ENCODE data around the gene UQCR11. TPM values are rescaled to one million over a fixed set of nuclear protein-coding genes. Genes with fewer than 3 reads are reported as not detected.
"Not testable (repeated sequence)": the region's sequence is repeated elsewhere in the genome, so short reads cannot be mapped to it uniquely, and the experiment has no call there.

The UQCR11 gene
- total RNA-seq, 2 experiments from 2014 or later: 229 to 244 TPM

DNA sequence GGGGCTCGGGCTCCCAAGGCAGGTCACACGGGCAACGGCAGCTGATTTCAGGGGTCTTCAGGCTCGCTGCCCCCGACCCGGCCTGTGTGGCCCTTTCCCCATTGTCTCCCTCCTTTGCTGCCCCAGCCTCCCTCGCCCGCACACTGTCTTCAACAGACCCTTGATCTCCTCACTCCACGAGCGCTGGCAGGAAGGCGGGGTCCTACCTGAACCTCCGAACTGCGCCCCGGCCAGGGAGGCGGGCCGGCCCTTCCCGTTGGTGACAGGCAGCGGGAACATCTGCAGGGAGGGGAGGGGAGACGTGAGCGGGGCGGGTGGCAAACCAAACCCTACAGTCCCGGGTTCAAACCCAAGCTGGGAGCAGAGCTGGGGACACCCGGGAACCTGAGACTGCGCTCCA is 40.9 kb upstream of the UQCR11 start:
- peaks cover 20% of the 10 kb centered on the region for H3K4me1 Mint-ChIP-seq
- DNase-seq: no peak
- H3K4me3 Mint-ChIP-seq: no peak overlapping the region
- H3K27me3 Mint-ChIP-seq: no peaks in the 10 kb centered on the region
- peaks cover 8% of the 10 kb centered on the region for H3K36me3 Mint-ChIP-seq
- H3K9me3 Mint-ChIP-seq: no peaks in the 10 kb centered on the region
- H3K27ac Mint-ChIP-seq: no peak overlapping the region

DNA sequence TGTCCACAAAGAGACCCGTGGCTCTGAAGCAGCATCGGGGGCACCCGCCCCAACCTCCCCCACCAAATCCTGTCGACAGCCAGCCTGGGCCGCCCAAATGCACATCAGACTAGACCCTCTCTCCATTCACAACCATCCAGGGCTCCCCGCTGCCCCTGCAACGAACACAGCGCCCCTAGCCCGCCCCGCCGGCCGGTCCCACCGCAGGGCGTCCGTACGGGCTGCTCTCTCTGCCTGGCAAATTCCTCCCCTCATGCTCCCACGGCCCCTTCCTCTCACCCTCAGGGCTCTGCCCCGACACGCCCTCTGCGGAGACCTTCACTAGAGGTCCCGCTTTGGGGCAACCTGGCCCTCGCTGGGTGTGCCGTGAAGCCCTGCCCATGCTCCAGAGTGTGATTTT is 40.0 kb upstream of the UQCR11 start:
- Mint-ChIP-seq H3K4me1 (peaks cover 14% of the 10 kb centered on the region), H3K27me3 (no peaks in the 10 kb centered on the region), H3K27ac (no peak overlapping the region), H3K9me3 (no peaks in the 10 kb centered on the region), H3K4me3 (no peak overlapping the region), H3K36me3 (peaks cover 6% of the 10 kb centered on the region)
- DNase-seq: no peak

DNA sequence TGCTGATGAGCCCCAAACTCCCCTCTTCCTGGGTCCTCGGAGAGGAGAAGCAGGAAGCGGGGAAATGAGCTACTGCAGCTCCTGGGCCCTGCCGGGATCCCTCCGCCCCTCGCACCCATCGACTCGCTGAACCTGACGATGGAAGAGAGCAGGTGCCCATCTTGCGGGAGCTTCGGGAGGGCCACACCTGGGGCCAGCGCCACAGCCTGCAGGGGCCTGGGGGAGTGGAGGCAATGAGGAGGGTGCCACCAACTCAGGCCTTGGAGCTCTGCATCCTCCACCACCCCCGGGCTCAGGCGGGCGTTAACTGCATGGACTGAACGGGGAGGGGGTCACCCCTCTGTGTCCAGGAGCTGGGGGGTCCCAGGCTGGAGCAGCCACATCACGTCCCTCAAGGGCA is 38.8 kb upstream of the UQCR11 start:
- H3K9me3 Mint-ChIP-seq: no peaks in the 10 kb centered on the region
- H3K4me3 Mint-ChIP-seq: no peak overlapping the region
- peaks cover 4% of the 10 kb centered on the region for H3K4me1 Mint-ChIP-seq
- peaks cover 7% of the 10 kb centered on the region for H3K36me3 Mint-ChIP-seq
- DNase-seq: no peak
- H3K27me3 Mint-ChIP-seq: no peaks in the 10 kb centered on the region
- no peak overlapping the region for H3K27ac Mint-ChIP-seq

DNA sequence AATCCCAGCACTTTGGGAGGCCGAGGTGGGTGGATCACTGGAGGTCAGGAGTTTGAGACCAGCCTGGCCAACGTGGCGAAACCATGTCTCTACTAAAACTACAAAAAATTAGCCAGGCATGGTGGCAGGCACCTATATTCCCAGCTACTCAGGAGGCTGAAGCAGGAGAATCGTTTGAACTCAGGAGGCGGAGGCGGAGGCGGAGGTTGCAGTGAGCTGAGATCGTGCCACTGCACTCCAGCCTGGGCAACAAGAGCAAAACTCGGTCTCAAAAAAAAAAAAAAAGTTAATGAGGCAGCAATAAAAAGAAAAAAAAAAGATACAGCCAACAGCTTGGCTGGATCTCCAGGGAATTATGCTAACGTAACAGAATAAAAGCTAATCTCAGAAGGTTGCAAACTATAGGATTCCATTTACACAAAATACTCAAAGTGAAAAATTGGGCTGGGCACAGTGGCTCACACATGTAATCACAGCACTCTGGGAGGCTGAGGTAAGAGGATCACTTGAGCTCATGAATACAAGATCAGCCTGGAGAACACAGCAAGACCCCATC is 35.7 kb upstream of the UQCR11 start:
- peaks cover 11% of the 10 kb centered on the region for H3K36me3 Mint-ChIP-seq
- H3K4me3 Mint-ChIP-seq, H3K9me3 Mint-ChIP-seq: not testable (repeated sequence)

DNA sequence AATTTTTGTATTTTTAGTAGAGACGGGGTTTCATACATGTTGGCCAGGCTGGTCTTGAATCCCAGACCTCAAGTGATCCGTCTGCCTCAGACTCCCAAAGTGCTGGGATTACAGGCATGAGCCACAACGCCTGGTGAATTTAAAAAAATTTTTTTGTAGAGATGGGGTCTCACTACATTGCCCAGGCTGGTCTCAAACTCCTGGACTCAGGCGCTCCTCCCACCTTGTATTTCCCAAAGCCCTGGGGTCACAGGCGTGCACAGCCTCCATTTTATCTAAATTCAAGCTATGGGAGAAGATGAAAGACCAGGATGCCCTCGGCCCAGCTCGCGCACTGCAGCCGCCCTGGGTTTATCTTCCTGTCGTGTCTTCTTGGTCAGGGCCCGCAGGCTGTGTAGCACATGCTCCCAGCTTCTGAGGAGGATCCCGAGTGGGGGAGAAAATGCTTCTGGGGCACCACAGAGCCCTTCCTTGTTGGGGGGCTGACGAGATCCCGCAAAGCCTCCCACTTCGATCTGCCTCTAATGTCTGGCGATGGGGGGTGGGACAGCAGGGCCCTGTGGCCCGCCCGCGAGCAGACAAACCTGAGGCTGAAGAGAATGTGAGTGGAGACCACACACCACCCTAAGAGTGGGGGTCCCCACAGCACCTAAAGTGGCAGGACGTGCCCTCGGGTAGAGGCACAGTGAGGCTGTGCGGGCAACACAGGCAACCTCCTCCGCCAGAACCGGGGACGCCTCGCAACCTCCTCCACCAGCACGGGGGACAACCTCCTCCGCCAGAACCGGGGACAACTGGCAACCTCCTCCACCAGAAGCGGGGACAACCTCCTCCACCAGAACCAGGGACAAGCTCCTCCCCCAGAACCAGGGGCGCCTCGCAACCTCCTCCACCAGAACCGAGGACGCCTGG is 31.3 kb upstream of the UQCR11 start:
- peaks cover 3% of the 10 kb centered on the region for H3K4me1 Mint-ChIP-seq
- no peaks in the 10 kb centered on the region for H3K9me3 Mint-ChIP-seq
- no peak overlapping the region for H3K27ac Mint-ChIP-seq
- no peaks in the 10 kb centered on the region for H3K27me3 Mint-ChIP-seq
- no peak for DNase-seq
- no peak overlapping the region for H3K4me3 Mint-ChIP-seq
- peaks cover 17% of the 10 kb centered on the region for H3K36me3 Mint-ChIP-seq

More for the DNA sequence above, 35.7 kb upstream of the UQCR11 start:
- not testable (repeated sequence) for DNase-seq, H3K27me3 Mint-ChIP-seq, H3K27ac Mint-ChIP-seq, H3K4me1 Mint-ChIP-seq

DNA sequence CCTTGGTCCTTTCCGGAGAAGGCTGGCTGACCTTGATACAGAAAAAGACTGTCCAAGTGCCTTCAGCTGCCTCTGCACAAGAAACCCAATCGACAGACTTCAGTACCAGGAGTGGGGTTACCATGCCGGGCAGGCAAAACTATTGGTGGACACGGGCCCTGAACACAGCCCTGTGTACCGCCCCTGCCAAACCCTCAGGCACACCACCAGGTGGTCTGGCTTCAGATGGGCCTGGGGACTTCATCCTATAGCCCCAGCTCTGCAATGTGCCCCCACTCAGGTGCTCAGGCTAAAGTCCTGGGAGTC is 29.6 kb upstream of the UQCR11 start:
- H3K36me3 Mint-ChIP-seq: peaks cover 17% of the 10 kb centered on the region
- no peak overlapping the region for H3K4me3 Mint-ChIP-seq
- no peaks in the 10 kb centered on the region for H3K27me3 Mint-ChIP-seq
- DNase-seq: no peak
- no peaks in the 10 kb centered on the region for H3K9me3 Mint-ChIP-seq
- H3K27ac Mint-ChIP-seq: no peak overlapping the region
- peaks cover 3% of the 10 kb centered on the region for H3K4me1 Mint-ChIP-seq

DNA sequence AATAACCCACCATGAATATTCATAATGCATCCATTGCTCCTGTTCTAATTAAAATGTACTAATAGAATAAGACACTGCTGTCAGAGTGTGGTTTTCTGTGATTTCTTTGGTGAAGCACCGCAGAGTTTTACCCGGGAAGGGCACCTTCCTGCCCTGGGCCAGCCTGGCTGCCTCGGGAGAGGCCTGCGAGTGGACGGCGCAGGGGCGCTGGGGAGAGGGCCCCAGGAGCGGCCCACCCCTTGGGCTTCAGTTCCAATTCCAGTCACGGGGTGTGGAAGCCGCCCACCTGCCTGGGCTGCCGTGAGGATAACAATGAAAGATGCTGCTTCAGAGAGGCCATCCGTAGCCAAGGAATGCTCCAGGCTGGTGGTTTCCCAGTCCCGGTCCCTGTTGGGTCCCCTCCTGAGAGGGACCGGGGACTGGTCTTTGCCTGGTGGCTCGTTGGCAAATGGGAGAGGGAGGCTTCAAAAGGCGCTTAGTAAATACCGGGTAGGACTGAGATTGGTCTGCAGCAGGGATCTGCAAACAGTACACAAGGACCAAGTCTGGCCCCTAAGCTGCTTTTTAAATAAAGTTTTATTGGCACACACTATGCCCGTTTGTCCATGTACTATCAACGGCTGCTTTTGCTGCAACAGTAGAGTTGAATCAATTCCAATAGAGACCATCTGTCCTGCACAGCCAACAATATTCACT is 29.1 kb upstream of the UQCR11 start:
- no peaks in the 10 kb centered on the region for H3K9me3 Mint-ChIP-seq
- DNase-seq: no peak
- peaks cover 2% of the 10 kb centered on the region for H3K4me1 Mint-ChIP-seq
- no peak overlapping the region for H3K27ac Mint-ChIP-seq
- H3K36me3 Mint-ChIP-seq: peaks cover 14% of the 10 kb centered on the region
- H3K27me3 Mint-ChIP-seq: no peaks in the 10 kb centered on the region
- H3K4me3 Mint-ChIP-seq: no peak overlapping the region

DNA sequence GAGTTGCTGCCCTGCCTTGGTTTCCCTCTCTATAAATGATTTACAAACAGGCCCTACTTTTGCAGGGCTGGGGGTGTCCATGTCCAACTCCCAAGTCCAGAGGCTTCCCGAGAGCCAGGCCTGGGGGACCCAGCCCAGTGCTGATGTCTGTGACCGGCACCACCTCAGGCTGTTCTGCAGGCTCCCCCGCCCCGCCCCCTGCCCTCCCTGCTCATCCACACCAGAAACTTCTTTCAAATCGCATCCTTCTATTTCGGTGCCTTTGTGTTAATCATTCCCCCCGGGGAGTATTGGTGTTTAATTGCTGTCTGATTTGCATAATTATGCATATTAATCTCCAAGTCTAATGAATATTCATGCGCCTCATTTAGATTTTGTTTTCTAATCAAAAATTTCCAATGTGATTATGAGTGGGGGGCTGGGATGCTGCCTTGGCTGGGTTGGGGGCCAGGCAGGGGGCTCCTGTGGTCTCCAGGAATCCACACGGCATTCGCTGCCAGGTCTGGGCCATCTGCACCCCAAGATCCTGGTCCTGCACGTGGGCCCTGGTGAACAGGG is 28.1 kb upstream of the UQCR11 start:
- peaks cover 8% of the 10 kb centered on the region for H3K36me3 Mint-ChIP-seq
- no peaks in the 10 kb centered on the region for H3K27me3 Mint-ChIP-seq
- no peak overlapping the region for H3K27ac Mint-ChIP-seq
- no peaks in the 10 kb centered on the region for H3K9me3 Mint-ChIP-seq
- no peak for DNase-seq
- no peak overlapping the region for H3K4me3 Mint-ChIP-seq
- H3K4me1 Mint-ChIP-seq: peaks cover 2% of the 10 kb centered on the region

DNA sequence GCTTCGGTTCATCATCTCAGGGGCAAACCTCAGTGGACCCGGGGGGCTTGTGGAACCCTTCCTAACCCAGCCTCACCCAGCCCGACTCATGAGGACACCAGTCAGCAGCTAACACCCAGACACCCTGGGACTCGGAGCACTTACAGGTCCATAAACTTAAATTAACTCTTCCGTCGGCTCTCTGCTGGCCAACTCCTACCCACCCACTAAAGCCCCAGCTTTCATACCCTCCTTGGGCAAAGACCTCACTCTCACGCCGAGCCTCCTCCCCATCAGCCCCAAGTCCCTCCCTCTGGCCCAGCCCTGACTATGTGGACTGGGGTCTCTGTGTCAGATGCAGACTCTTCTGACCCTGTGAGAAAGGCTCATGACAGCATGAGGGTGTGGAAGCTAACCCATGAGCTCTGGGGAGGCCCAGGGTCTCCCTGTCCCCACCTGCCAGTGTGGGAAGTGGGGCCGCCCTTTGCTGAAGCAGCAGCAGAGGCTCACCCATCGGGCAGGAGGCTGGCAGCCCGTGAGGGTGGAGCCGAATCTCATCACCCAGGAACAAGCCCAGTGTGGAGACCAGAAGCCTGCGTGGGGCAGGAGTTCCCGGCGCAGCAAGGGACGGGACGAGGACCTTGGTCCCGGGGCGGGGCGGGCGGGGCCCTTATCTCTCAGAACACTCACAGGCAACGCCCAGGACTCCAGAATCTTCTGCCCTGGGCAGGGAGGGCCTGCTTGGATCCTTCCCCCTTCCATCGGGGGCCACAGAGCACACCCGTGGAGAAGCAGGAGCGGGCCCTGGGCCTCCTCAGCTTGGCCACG is 27.4 kb upstream of the UQCR11 start:
- Mint-ChIP-seq H3K27ac (no peak overlapping the region), H3K36me3 (peaks cover 6% of the 10 kb centered on the region), H3K4me3 (no peak overlapping the region), H3K4me1 (peaks cover 2% of the 10 kb centered on the region), H3K27me3 (no peaks in the 10 kb centered on the region), H3K9me3 (no peaks in the 10 kb centered on the region)
- no peak for DNase-seq

DNA sequence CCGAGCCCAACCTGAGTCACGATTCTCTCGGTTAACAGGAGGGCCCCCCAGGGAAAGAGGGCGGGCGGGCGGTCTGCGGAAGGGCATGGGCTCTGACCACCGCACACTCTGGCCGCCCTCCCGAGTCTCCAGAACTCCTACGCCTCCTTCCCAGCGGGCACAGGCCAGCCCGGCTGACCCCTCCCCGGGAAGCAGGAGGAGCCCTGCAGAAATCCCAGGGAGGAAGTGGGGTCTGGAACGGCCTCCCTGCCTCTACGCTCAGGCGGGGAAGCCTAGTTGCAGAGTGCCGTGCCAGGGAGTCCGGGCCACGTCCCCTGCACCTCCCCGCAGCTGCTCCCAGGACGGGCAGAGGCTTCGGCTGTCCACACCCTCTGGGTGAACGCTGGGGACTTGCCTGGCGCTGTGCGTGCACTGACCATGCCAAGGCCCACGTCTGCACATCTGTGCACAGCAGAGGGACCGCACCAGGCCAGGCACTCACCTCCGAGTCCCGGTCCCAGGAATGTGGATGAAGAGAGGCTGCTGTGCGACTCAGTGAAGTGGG is 26.4 kb upstream of the UQCR11 start:
- no peaks in the 10 kb centered on the region for H3K9me3 Mint-ChIP-seq
- no peak overlapping the region for H3K4me3 Mint-ChIP-seq
- no peak for DNase-seq
- no peaks in the 10 kb centered on the region for H3K27me3 Mint-ChIP-seq
- peaks cover 6% of the 10 kb centered on the region for H3K36me3 Mint-ChIP-seq
- H3K4me1 Mint-ChIP-seq: peaks cover 2% of the 10 kb centered on the region
- H3K27ac Mint-ChIP-seq: no peak overlapping the region

DNA sequence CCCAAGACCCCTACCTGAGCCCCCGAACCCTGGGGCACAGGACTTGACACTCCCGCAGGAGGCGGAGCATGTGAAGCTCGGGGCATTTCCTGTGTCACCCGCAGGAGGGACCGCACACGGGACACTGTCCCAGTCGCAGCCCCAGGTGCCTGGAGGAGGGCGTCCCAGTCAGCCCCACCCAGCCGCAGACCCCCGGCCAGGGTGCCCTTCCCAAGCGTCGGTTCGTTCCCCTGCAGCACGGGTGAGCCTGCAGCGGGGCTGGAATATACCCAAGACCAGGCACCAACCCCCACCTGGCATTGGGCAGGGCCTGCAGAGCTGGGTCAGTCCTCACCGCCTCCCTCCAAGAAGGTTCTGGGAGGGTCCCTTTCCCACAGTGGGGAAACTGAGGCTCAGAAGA is 25.5 kb upstream of the UQCR11 start:
- Mint-ChIP-seq H3K27ac (no peak overlapping the region), H3K9me3 (no peaks in the 10 kb centered on the region), H3K4me1 (peaks cover 2% of the 10 kb centered on the region), H3K36me3 (peaks cover 4% of the 10 kb centered on the region), H3K27me3 (no peaks in the 10 kb centered on the region), H3K4me3 (no peak overlapping the region)
- no peak for DNase-seq

DNA sequence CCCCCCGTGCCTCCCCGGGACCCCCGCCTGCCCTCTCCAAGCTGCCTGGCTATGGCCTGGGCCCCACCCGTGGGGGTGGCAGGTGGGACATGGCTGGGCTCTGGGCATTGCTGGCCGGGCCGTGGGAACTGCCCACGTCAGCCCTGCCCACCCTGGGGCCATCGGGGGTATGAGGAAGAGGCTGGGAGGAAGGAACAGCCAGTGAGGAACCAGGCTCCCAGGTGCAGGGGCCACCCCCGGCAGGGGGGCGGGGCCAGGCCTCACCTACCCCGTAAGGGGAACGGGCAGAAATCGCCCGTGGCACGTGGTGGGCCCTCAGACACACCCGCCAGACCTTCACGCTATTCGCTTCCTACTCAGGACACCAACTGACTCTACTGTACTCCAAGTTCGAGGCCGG is 24.8 kb upstream of the UQCR11 start:
- H3K27ac Mint-ChIP-seq: no peak overlapping the region
- H3K36me3 Mint-ChIP-seq: no peaks in the 10 kb centered on the region
- no peak for DNase-seq
- no peaks in the 10 kb centered on the region for H3K27me3 Mint-ChIP-seq
- peaks cover 2% of the 10 kb centered on the region for H3K4me1 Mint-ChIP-seq
- no peaks in the 10 kb centered on the region for H3K9me3 Mint-ChIP-seq
- H3K4me3 Mint-ChIP-seq: no peak overlapping the region

DNA sequence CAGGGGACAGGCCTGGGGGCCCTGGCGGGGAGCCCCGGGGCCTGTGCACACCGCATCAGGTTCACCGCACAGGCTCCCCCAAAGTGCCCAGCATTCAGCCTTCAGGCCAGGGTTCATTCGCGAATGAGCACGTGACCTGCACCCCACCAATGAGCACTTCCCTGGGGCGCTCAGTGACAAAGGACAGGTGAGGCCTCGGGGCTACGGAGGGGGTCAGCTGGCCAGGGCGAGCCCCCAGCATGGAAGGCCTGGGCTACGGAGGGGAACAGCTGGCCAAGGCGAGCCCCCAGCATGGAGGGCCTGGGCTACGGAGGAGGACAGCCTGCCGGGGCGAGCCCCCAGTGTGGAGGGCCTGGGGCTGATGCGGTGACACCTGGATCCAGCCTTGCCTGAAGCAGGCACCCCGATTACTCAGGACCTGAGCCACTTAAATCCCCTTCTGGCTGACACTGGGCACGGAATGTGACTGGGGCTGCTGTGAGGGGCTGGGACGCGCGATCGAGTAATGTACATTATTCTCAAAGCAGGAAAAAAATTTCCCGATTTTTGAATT is 24.1 kb upstream of the UQCR11 start:
- DNase-seq: no peak
- no peaks in the 10 kb centered on the region for H3K36me3 Mint-ChIP-seq
- peaks cover 2% of the 10 kb centered on the region for H3K4me1 Mint-ChIP-seq
- H3K4me3 Mint-ChIP-seq: no peak overlapping the region
- H3K27ac Mint-ChIP-seq: no peak overlapping the region
- no peaks in the 10 kb centered on the region for H3K27me3 Mint-ChIP-seq
- H3K9me3 Mint-ChIP-seq: no peaks in the 10 kb centered on the region

DNA sequence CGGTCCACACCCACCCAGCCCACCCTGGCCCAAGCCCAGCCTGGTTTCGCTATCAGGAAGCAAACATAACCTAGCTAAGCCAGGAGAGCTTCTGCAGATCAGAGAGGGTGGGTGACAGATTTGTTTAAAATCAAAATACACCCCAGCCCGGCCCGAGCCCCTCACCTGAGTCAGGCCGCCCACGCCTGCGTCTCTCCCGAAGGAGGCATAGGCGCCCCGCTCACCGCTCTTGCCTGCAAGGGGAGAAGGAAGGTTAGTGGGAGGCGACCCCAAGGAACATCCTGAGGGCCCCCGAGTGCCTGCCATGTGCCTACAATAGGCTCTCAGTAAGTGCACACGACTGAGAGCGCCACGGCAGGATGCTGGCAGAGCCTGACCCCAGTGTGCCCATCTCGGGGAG is 21.9 kb upstream of the UQCR11 start:
- Mint-ChIP-seq H3K4me1 (no peaks in the 10 kb centered on the region), H3K27ac (no peak overlapping the region), H3K4me3 (no peak overlapping the region), H3K9me3 (no peaks in the 10 kb centered on the region), H3K27me3 (no peaks in the 10 kb centered on the region), H3K36me3 (peaks cover 2% of the 10 kb centered on the region)
- no peak for DNase-seq

All from activated naive CD8-positive, alpha-beta T cell treated with anti-CD3 and anti-CD28 coated beads for 36 hours (primary cell).